ENCODE results near the gene GPR162.

DNA sequence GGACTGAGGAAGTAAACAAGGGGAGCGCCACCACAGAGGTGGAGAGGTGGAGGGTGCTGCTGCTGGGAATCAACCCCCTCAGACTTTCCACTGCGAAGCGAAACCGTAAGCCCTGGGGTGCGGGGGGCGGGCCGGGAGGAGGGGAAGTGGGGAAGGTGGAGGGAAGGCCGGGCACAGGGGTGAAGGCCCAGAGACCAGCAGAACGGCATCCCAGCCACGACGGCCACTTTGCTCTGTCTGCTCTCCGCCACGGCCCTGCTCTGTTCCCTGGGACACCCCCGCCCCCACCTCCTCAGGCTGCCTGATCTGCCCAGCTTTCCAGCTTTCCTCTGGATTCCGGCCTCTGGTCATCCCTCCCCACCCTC, 49.3 kb upstream of the GPR162 start, which contains the start of gene LAG3:
- no peak for TF ChIP-seq POLR2A (IDR thresholded peaks at IDR 0.05; ENCODE audit: low read depth, low read length)
- TF ChIP-seq SMC3 (IDR thresholded peaks at IDR 0.05; ENCODE audit: low read depth, low read length), result no peak
- TF ChIP-seq, protein P1, sequence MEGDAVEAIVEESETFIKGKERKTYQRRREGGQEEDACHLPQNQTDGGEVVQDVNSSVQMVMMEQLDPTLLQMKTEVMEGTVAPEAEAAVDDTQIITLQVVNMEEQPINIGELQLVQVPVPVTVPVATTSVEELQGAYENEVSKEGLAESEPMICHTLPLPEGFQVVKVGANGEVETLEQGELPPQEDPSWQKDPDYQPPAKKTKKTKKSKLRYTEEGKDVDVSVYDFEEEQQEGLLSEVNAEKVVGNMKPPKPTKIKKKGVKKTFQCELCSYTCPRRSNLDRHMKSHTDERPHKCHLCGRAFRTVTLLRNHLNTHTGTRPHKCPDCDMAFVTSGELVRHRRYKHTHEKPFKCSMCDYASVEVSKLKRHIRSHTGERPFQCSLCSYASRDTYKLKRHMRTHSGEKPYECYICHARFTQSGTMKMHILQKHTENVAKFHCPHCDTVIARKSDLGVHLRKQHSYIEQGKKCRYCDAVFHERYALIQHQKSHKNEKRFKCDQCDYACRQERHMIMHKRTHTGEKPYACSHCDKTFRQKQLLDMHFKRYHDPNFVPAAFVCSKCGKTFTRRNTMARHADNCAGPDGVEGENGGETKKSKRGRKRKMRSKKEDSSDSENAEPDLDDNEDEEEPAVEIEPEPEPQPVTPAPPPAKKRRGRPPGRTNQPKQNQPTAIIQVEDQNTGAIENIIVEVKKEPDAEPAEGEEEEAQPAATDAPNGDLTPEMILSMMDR (conservative IDR thresholded peaks at IDR 0.05; ENCODE audit: low read depth, low read length), result no peak
- TF ChIP-seq NFE2L2 (IDR thresholded peaks at IDR 0.05; ENCODE audit: low read depth, low read length), result no peak
- TF ChIP-seq CEBPB (IDR thresholded peaks at IDR 0.05; ENCODE audit: low read depth, low read length), result no peak

Data from IMR-90 (cell line).